Measurements from ENCODE around the gene PRAME.
"Not testable (repeated sequence)": the region's sequence is repeated elsewhere in the genome, so short reads cannot be mapped to it uniquely, and the experiment has no call there.

The PRAME gene

GRCh38 chr22:22581524-22581923, 22.5 kb upstream of the PRAME start:
- DNase-seq (ENCODE audit: low read depth in 2 of 2), result not testable (repeated sequence)

GRCh38 chr22:22579869-22580604, 21.0 kb upstream of the PRAME start:
- DNase-seq (ENCODE audit: low read depth in 2 of 2), result no peak

DNA sequence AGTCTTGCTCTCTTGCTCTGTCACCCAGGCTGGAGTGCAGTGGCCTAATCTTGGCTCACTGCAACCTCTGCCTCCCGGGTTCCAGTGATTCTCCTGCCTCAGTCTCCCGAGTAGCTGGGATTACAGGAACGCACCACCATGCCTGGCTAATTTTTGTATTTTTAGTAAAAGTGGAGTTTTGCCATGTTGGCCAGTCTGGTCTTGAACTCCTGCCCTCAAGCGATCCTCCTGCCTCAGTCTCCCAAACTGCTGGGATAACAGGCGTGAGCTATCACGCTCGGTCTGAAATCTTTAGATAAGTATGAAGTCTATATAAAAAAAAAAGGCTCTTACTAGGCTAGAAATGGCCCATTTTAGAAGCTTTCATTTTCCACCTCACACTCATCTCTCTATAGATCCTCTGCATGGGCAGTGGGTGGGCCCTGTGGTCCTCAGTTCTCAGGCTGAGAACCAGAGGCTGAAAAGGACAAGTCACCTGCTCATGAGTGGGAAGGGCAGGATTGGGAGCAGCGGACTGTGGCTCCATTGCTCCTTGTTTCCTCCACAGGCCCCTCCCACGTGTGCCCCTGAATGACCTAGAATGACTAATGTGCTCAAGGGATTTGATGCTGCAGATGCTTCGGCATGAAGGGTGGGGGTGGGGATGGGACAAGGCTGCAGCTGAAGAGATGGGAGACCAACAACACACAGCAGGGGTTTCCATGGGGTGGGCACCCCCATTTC, 19.8 kb upstream of the PRAME start:
- DNase-seq (ENCODE audit: low read depth in 2 of 2), result no peak

DNA sequence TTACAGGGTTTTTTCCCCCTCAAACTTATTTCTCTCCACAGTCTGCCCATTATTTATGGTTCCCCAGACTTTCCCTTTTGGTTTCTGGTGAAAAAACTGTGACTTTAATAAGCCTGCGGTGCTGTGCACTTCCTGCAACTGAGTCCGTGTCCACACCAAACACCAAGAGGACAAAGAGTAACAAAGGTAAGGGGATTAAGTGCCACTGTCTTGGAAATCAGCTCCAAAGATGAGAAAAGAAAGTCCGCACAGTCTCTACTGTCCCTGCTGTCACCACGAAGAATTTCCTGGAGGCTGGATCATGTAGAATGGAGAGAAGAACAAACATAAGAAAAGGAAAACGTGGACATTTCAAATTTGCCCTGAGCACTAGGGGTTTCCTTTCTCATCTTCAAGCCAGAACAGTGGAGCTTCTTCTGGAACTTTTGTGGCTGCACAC, 17.9 kb upstream of the PRAME start:
- no peak for DNase-seq (ENCODE audit: low read depth in 2 of 2)

DNA sequence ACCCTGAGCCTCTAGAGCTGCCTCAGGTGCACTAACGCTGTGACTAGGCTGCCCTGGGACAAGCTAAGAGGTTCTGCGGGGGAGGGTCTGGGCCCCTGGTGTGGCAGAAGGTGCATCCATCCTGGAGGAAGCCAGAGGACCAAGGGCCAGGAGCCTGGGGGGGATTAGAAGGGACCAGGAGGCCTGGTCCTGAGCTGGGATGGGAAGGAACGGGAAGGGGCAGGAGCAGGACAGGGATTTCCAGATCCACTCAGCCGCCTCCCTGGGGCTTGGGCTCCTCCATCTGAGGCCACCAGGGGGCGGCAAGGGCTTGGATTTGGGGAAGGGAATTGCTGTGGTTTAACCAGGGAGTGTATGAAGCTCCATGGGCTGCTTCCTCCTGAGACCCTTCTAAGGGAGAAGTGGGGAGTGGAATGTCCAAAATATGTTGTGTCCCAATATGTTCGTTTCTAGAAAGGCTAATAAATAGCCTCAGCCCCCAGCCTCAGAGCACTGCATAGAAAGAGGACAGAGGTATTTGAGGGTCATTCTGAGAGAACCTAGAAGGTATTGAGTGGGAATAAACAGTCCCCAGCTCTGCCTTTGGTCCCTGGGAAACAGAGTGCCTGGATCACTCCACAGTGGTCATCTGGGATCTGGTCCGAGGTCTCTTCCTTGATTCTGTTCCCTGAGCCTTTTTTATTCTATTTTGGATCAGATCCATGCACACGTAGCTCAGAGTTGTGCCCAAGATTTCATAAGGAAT, 17.4 kb upstream of the PRAME start:
- peak in 1 of 2 donors; percentile 32 for DNase-seq (ENCODE audit: low read depth in 2 of 2)

GRCh38 chr22:22574361-22574760, 15.3 kb upstream of the PRAME start:
- DNase-seq (ENCODE audit: low read depth in 2 of 2), result no peak

- DNase-seq (ENCODE audit: low read depth in 2 of 2), result no peak
These were observed 14.2 kb upstream of the PRAME start for GRCh38 chr22:22573047-22573889.

DNA sequence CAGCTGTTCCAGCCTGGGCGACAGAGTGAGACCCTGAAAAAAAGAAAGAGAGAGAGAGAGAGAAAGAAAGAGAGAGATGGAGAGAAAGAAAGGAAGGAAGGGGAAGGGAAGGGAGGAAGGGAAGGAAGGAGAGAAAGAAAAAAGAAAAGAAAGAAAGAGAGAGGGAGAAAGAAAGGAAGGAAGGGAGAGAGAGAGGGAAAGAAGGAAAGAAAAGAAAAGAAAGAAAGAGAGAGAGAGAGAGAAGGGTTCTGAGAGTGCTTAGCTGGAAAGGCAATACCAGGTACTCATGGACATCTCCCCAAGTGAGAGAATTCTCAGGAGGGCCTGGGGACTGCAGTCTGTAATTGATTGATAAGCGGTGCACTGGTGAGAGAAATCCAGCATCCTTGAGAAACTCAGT, 12.8 kb upstream of the PRAME start:
- no peak for DNase-seq (ENCODE audit: low read depth in 2 of 2)

DNA sequence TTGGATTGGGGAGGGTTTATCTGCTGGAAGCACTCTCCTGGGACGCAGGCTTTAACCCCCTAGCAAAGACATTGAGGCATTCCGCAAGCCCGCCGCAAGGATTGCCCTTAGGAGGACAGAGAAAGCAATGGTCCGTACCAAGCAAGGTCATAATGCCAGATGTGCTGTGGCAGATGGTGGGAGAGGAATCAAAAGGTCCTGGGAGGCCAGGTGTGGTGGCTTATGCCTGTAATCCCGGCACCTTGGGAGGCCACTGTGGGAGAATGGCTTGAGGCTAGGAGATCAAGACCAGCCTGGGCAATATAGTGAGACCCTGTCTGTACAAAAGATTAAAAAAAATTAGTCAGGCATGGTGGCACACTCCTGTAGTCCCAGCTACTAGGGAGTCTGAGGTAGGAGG, 12.4 kb upstream of the PRAME start:
- no peak for DNase-seq (ENCODE audit: low read depth in 2 of 2)

- no peak for DNase-seq (ENCODE audit: low read depth in 2 of 2)
These were observed 10.2 kb upstream of the PRAME start for GRCh38 chr22:22569218-22569617.

DNA sequence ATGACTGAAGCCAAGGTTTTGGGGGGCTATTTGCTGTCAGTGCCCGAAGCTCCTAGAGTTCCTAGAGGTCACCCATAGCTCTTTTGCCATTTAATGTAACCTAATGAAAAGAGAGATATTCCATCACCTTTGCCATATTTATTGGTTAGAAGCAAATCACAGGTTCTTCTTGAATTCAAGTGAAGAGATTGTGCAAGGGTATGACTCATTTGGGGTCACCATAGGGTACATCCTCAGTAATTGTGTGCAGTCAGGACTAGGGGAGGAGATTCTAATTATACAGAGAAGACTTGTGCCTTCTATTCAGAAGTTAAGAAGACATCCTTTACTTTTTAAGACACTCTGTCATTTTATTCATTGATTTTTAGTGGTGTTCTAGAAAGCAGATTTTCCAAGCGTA, 6.9 kb upstream of the PRAME start:
- no peak for DNase-seq (ENCODE audit: low read depth in 2 of 2)

DNA sequence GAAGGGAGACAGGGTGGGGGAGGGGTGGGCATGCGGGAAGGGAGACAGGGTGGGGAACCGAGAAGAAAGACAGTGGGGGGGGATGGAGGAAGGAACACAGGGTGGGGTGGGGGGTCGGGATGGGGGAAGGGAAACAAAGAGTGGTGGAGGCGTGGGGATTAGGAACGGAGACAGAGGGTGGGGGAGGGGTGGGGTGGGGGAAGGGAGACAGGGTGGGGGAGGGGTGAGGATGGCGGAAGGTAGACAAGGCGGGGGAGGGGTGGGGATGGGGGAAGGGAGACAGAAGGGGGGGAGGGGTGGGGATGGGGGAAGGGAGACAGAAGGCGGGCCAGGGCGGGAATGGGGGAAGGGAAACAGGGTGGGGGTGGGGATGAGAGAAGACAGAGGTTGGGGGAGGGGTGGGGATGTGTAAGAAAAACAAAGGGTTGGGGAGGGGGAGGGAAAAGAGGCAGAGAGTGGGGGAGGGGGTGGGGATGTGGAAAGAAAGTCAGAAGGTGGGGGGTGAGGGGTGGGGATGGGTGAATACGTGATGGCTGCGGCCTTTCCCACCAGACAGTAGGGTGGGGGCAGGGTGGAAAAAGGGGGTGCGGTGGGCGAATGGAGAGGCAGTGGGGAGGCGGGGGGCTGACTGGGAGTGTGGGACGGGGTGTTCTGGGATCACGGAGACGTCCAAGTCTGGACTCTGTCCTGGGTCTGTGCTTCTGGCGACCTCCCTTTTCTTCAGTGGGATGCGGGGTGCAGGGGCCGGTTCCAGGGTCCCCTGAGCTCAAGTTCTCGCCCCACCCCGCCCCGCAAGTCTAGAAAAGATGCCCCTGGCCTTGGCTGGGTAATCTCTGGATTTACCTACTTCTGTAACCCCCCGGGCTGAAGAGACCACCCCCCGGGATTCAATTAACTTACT, 744 bp downstream of the PRAME start:
- no peak for DNase-seq (ENCODE audit: low read depth in 2 of 2)

DNA sequence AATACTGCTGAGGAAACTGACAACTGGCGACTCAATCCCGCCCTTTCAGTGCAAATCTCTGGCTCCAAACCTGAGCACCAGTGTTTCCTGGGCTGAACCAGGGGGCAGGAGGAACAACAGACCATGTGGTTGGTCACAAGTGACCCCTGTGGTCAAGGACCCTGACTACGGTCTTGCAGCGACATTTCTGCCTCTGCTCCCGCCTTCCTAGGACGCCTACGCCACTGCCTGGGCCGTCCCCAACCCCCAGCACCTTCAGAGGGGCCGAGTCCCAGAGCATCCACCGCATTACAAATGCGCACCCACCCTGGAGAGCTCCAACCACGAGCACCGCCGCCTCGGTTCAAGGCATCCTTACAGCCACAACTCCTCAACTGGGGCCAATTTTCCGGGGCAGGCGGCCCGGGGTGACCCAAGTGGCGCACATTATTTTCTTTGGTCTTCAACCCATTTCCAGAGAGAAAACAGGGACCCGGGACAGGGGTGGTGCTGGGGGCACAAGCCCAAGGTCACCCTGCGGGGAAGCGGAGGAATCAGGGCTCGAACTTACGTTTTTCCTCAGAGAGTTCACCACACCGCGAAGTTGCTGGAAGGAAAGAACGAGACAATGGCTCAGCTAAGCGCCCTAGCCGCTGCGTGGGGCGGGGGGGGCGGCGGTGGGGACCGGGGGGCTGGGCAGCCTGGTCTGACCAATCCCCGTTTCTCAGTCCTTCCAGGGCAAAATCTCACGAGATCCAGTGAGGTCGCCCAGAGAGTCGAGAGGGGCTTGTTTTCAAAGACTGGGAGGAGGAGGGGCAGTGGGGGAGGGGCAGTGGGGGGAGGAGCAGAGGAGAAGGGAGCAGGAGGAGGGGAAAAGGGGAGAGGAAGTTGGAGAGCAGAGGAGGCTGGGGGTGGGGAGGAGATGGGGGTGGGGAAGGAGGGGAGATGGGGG, 1.8 kb downstream of the PRAME start:
- DNase-seq (ENCODE audit: low read depth in 2 of 2), result no peak

GRCh38 chr22:22556578-22556977, 2.5 kb downstream of the PRAME start:
- DNase-seq (ENCODE audit: low read depth in 2 of 2), result no peak

DNA sequence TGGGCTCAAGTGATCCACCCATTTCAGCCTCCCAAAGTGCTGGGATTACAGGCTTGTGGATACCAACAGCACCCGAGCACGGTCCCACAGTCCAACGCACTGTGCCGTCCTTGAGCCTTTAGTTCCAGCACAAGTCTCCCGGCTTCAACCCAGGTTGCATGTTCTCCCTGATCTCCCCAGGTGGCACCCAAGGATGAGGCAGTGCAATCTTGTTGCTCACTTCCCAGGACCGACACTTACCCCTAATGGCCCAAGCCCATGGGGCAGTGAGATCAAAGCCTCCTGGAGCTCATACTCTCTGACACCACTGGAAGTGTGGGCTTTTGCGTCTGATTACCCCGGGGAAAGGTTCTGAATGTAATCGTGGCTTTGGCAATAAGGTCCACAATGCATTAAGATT, 3.5 kb downstream of the PRAME start:
- DNase-seq (ENCODE audit: low read depth in 2 of 2), result no peak

DNA sequence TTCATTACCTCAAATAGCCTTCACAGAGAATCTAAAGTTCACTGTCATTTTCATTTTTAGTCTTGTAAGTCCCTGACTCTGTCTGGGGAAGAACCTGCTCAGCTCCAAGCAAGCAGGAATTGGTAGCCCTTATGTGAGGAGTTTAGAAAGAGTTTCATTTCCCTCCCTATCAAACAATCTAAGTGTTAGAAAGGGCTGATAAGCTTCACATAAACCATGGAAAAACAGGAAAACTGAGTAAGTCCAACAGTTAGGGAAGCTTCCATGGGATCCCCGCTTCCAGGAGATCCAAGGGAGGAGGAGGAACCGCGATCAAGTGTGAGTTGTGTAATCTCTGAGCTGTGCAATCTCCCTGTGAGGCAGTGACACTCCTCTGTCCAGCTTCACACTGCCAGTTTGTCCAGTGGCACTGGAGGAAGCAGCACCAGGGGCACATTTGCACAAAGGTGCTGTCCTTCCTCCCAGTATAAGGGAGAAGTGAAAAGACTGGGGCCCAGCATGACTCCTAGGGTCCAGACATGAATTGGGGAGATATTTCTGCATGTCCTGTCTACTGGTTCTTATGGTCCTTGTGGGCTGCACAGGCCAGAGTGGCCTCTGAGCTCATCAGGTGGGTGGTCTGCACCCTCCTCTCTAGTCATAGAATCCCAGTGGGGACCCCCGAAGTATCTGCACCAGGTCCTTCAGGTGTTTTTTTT, 4.3 kb downstream of the PRAME start:
- DNase-seq (ENCODE audit: low read depth in 2 of 2), result no peak

- no peak for DNase-seq (ENCODE audit: low read depth in 2 of 2)
These were observed 5.1 kb downstream of the PRAME start for GRCh38 chr22:22553735-22554586.

DNA sequence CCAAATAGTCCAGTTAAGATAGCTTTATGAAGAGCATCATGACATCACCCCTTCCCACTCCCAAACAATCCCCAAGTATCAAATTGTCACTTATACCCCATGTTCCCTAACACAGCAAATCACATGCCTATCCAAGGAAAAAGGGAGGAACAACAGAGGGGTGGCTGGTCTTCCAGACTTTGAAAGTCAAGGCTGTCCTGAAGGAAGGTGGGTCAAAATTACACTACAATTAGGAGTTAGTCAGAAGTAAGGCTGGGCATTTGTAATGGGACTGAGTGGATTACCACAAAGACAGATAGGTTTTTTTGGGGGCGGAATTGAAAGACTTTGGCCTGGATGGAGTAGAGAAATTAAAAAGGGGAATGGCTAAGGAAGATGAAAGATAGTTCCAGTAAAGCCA, 5.9 kb downstream of the PRAME start:
- DNase-seq (ENCODE audit: low read depth in 2 of 2), result no peak
